Ovary (tissue), 9 donors: ENCODE data around the gene SREBF1. TPM values are rescaled to one million over a fixed set of nuclear protein-coding genes. Genes with fewer than 3 reads are reported as not detected.

Experiments used
- DNase-seq, 5 donors: peaks; one replicate each; pipeline ENCODE4 v3.0.0-alpha.2; 2019 to 2020
- H3K27ac ChIP-seq, 2 donors: fragments of 200-600 bp; one replicate each; pipeline versions ENCODE4 v1.5.1 to v1.8.0; 2019 to 2022
- H3K27me3 ChIP-seq: fragments of 200-600 bp; one replicate; pipeline ENCODE4 v1.8.0; 2022
- H3K36me3 ChIP-seq: fragments of 200-600 bp; sonication (generic); one replicate; pipeline ENCODE4 v1.5.1; 2019
- H3K4me1 ChIP-seq: one replicate; pipeline ENCODE4 v1.8.1; 2013; ENCODE audit warnings: mild to moderate bottlenecking, moderate library complexity; ENCODE audit not compliant: insufficient read depth
- H3K4me3 ChIP-seq: fragments of 200-600 bp; sonication (generic); one replicate; pipeline ENCODE4 v1.5.1; 2017
- H3K9me3 ChIP-seq, 2 donors: fragments of 200-600 bp in 1 of 2; sonication (generic) in 1 of 2; one replicate each; pipeline versions ENCODE4 v1.5.1 to v1.8.1; 2013 to 2019; ENCODE audit warnings: mild to moderate bottlenecking in 1 of 2, moderate library complexity in 1 of 2
- EP300 ChIP-seq: sonication (generic); formaldehyde crosslinking; IDR thresholded peaks from one replicate; pipeline ENCODE4 v1.6.1; 2017; ENCODE audit warnings: antibody characterized with exemption
- POLR2A ChIP-seq: fragments of 450-650 bp; IDR thresholded peaks from one replicate; pipeline ENCODE4 v1.6.1; 2017; ENCODE audit warnings: antibody characterized with exemption, mild to moderate bottlenecking, moderate library complexity
- WGBS, 3 donors: extraction: QIAGEN DNeasy Blood & Tissue Kit in 1 of 3; methylation state at CpG; one replicate each; pipeline versions ENCODE4 v1.1.5 to v1.1.7; 2013 to 2017; 5-methylcytosine and 5-hydroxymethylcytosine counted together
- intact Hi-C, 4 donors: fragments of 100-400 bp; cut with DNase I; formaldehyde crosslinking; loops; one replicate each; pipeline versions ENCODE4 v1.11.0 to v1.15.1; 2022 to 2023
- polyA plus RNA-seq, 2 donors: library from polyadenylated mRNA; stranded (reverse); fragments of 200-250 nt in 1 of 2; fragments of 350-450 nt in 1 of 2; fragmentation: Illumina TruSeq in 1 of 2; extraction: RNeasy Lipid Tissue Mini Kit (QIAGEN cat#74804) in 1 of 2; gene quantifications; one replicate each; pipeline ENCODE4 v1.2.3, GENCODE V29; 2013 to 2014
- total RNA-seq, 7 donors: library from RNA; depleted of rRNA in 2 of 7; stranded (reverse); fragments of >200 nt in 2 of 7; fragmentation: NEBNext Ultra II Directional in 3 of 7; extraction: Animal tissue kit (Norgen Biotek cat#: 25700) in 3 of 7; gene quantifications; one replicate each; pipeline versions ENCODE4 v1.1.0 to v1.2.4, GENCODE V29; 2016 to 2023
- TF ChIP-seq, protein P1 (sequence below), 3 donors: fragments of 450-650 bp in 2 of 3; fragments of 200-600 bp in 1 of 3; IDR thresholded peaks; one replicate each; pipeline versions ENCODE4 v1.5.1 to v1.8.0; 2016 to 2022; ENCODE audit warnings: antibody characterized with exemption in 3 of 3, mild to moderate bottlenecking in 1 of 3
- donor health status: DM: no; HTN: no; CAD: no; lungs with moderate emphysema.
- donor health status: DM: no; HTN: no; CAD: no.
- donor health status: Bipolar disorder and iron deficiency.
- donor health status: DM: yes; HTN: yes; CAD: no.
- donor health status: DM: no; HTN: no; CAD: no.
- donor health status: DM: yes; HTN: yes; CAD: no.

The SREBF1 gene
- total and polyA plus RNA-seq, 9 donors, result 24.3 to 190 (median 88.2) TPM

- peaks cover 23% of the 10 kb centered on the region for H3K4me1 ChIP-seq
- 70 to 78% (median 76%) methylated on average over 3 of the region's 3 CpGs for WGBS, 3 donors
- H3K36me3 ChIP-seq, result no peaks in the 10 kb centered on the region
- H3K9me3 ChIP-seq, result no peaks in the 10 kb centered on the region
- H3K4me3 ChIP-seq, result no peak overlapping the region
- no peak overlapping the region for H3K27ac ChIP-seq
- intact Hi-C loops, result no loop called here
- TF ChIP-seq POLR2A (no peak), EP300 (no peak)
- TF ChIP-seq, protein P1, sequence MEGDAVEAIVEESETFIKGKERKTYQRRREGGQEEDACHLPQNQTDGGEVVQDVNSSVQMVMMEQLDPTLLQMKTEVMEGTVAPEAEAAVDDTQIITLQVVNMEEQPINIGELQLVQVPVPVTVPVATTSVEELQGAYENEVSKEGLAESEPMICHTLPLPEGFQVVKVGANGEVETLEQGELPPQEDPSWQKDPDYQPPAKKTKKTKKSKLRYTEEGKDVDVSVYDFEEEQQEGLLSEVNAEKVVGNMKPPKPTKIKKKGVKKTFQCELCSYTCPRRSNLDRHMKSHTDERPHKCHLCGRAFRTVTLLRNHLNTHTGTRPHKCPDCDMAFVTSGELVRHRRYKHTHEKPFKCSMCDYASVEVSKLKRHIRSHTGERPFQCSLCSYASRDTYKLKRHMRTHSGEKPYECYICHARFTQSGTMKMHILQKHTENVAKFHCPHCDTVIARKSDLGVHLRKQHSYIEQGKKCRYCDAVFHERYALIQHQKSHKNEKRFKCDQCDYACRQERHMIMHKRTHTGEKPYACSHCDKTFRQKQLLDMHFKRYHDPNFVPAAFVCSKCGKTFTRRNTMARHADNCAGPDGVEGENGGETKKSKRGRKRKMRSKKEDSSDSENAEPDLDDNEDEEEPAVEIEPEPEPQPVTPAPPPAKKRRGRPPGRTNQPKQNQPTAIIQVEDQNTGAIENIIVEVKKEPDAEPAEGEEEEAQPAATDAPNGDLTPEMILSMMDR (IDR thresholded peaks at IDR 0.05), result no peak
- no peak for DNase-seq
- H3K27me3 ChIP-seq, result no peaks in the 10 kb centered on the region
Measured at GRCh38 chr17:17772231-17772630, 64.6 kb downstream of the SREBF1 start.

- Histone ChIP-seq H3K9me3 (no peaks in the 10 kb centered on the region), H3K36me3 (no peaks in the 10 kb centered on the region), H3K27me3 (no peaks in the 10 kb centered on the region), H3K4me3 (no peak overlapping the region), H3K4me1 (peaks cover 27% of the 10 kb centered on the region), H3K27ac (no peak overlapping the region)
- intact Hi-C loops, result no loop called here
- TF ChIP-seq POLR2A, result no peak
- no peak for DNase-seq
- 92 to 95% (median 92%) methylated on average over 10 of the region's 10 CpGs for WGBS, 3 donors
Measured at GRCh38 chr17:17771498-17772201, 65.1 kb downstream of the SREBF1 start.

DNA sequence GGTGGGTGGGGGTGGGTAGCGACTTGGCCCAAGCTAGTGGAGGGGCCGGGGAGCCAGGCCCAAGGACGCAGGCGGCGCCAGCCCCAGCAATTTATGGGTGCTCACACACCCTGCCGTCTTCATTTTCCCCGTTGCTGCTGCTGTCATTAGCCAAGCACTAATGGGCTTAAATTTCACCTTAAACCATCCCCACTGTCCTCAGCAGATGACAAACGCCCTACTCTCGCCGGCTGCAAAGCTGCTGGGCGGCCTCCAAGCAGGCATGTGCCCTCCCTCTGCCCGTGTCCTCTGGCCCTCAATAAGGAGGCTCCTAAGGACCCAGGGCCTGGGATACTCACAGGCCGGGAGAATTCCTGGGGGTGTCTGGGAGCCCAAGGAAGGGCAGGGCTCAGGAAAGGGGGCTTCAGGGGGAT, 66.1 kb downstream of the SREBF1 start:
- no peaks in the 10 kb centered on the region for H3K9me3 ChIP-seq
- no peak overlapping the region for H3K27ac ChIP-seq
- no peak overlapping the region for H3K4me3 ChIP-seq
- no peaks in the 10 kb centered on the region for H3K27me3 ChIP-seq
- intact Hi-C loops, result no loop called here
- H3K36me3 ChIP-seq, result no peaks in the 10 kb centered on the region
- TF ChIP-seq POLR2A (no peak), EP300 (no peak)
- TF ChIP-seq, protein P1 (IDR thresholded peaks at IDR 0.05), result no peak
- peaks cover 27% of the 10 kb centered on the region for H3K4me1 ChIP-seq
- no peak for DNase-seq
- 64 to 81% (median 75%) methylated on average over 13 of the region's 13 CpGs for WGBS, 3 donors

DNA sequence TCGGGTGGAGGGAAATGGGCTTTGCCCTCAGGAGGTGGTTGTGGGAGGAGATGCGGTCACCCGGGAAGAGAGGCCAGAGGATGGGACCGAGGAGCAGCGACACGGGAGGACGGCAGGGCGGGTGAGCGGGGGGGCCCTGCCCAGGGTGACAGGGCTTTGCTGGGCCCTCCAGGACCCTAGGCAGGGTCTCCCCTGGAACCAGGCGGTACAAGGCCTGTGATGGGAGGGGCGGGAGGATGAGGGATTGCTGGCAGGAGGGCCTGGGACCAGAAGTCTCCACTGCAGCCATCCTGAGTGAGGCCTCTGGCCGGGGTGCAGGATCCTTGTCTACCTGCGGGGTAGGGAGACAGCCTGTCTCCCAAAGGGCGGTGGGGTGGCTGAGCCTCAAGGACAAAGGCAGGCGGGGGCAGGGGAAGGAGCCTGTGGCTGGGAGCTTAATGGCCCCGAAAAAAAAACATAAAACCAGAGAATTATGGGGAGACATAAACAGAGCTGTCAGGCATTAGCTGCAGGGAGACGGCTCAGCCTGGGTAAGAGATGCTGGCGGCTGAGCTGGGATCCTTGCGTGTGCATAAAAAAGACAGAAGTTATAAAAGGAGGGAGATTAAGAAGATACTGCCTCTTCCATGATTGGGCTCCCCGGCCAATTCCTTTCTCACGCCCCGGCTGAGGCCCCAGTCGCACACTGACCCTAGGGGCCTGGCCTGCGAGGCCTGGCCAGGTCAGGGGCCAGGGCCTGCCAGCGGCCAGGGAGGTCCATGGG, 66.7 kb downstream of the SREBF1 start:
- intact Hi-C loops, result no loop called here
- no peak for TF ChIP-seq POLR2A
- Histone ChIP-seq H3K4me3 (no peak overlapping the region), H3K36me3 (no peaks in the 10 kb centered on the region), H3K4me1 (peaks cover 27% of the 10 kb centered on the region), H3K9me3 (no peaks in the 10 kb centered on the region), H3K27me3 (no peaks in the 10 kb centered on the region), H3K27ac (no peak overlapping the region)
- no peak for DNase-seq
- 48 to 66% (median 61%) methylated on average over 24 to 25 of the region's 25 CpGs for WGBS, 3 donors

- no peaks in the 10 kb centered on the region for H3K9me3 ChIP-seq
- no peak overlapping the region for H3K27ac ChIP-seq
- TF ChIP-seq, protein P1 (IDR thresholded peaks at IDR 0.05), result no peak
- TF ChIP-seq EP300, result no peak
- no peak for TF ChIP-seq POLR2A
- H3K36me3 ChIP-seq, result no peaks in the 10 kb centered on the region
- intact Hi-C loops, result no loop called here
- H3K27me3 ChIP-seq, result no peaks in the 10 kb centered on the region
- H3K4me3 ChIP-seq, result no peak overlapping the region
- 61 to 66% (median 65%) methylated on average over 14 of the region's 14 CpGs for WGBS, 3 donors
- peaks cover 27% of the 10 kb centered on the region for H3K4me1 ChIP-seq
- no peak for DNase-seq
Measured at GRCh38 chr17:17768424-17769088, 68.2 kb downstream of the SREBF1 start.
